Trophoblast cell (in vitro differentiated cells and primary cell): ENCODE results near the gene MAP4K4.

ENCODE experiments used
- DNase-seq, 2 donors: peaks; one replicate each; pipeline ENCODE4 v3.0.0-alpha.2; 2016
- H2AFZ ChIP-seq: 2 replicates; pipeline ENCODE4 v1.6.1; 2013; ENCODE audit warnings: low read length, moderate library complexity, mild to moderate bottlenecking; ENCODE audit not compliant: insufficient read depth, poor library complexity
- H2AK5ac ChIP-seq: 2 replicates; pipeline ENCODE4 v1.6.1; 2013; ENCODE audit warnings: mild to moderate bottlenecking, low read length
- H2BK120ac ChIP-seq: 2 replicates; pipeline ENCODE4 v1.6.1; 2013; ENCODE audit warnings: low read length, mild to moderate bottlenecking, moderate library complexity; ENCODE audit not compliant: insufficient read depth, poor library complexity
- H2BK12ac ChIP-seq: 2 replicates; pipeline ENCODE4 v1.6.1; 2013; ENCODE audit warnings: mild to moderate bottlenecking, low read length, moderate library complexity
- H2BK5ac ChIP-seq: 2 replicates; pipeline ENCODE4 v1.6.1; 2013; ENCODE audit warnings: low read length, low read depth, moderate library complexity, mild to moderate bottlenecking; ENCODE audit not compliant: poor library complexity
- H3K14ac ChIP-seq: 2 replicates; pipeline ENCODE4 v1.6.1; 2013; ENCODE audit warnings: mild to moderate bottlenecking, low read length
- H3K18ac ChIP-seq: 2 replicates; pipeline ENCODE4 v1.6.1; 2013; ENCODE audit warnings: mild to moderate bottlenecking, low read length
- H3K23ac ChIP-seq: 2 replicates; pipeline ENCODE4 v1.6.1; 2013; ENCODE audit warnings: low read length
- H3K27ac ChIP-seq: 2 replicates; pipeline ENCODE4 v1.5.1; 2013; ENCODE audit warnings: low read depth, mild to moderate bottlenecking, inconsistent platforms, low read length, moderate library complexity
- H3K27me3 ChIP-seq: 2 replicates; pipeline ENCODE4 v1.6.1; 2013; ENCODE audit warnings: inconsistent platforms, mild to moderate bottlenecking, low read length, moderate library complexity; ENCODE audit not compliant: insufficient read depth
- H3K36me3 ChIP-seq, 2 experiments: 1 replicate in 1 of 2; 2 replicates in 1 of 2; pipeline ENCODE4 v1.6.1; 2013; ENCODE audit warnings: low read length in 2 of 2, mild to moderate bottlenecking in 2 of 2, moderate library complexity in 1 of 2; ENCODE audit not compliant: insufficient read depth in 2 of 2, control insufficient read depth in 1 of 2
- H3K4ac ChIP-seq: 2 replicates; pipeline ENCODE4 v1.6.1; 2013; ENCODE audit warnings: low read depth, mild to moderate bottlenecking, low read length, moderate library complexity
- H3K4me1 ChIP-seq, 2 experiments: 1 replicate in 1 of 2; 2 replicates in 1 of 2; pipeline ENCODE4 v1.6.1; 2013; ENCODE audit warnings: low read length in 2 of 2, mild to moderate bottlenecking in 2 of 2, moderate library complexity in 1 of 2; ENCODE audit not compliant: insufficient read depth in 2 of 2, control insufficient read depth in 1 of 2
- H3K4me2 ChIP-seq: 2 replicates; pipeline ENCODE4 v1.6.1; 2013; ENCODE audit warnings: inconsistent platforms, mild to moderate bottlenecking, low read length, moderate library complexity
- H3K4me3 ChIP-seq: 2 replicates; pipeline ENCODE4 v1.5.1; 2013; ENCODE audit warnings: mild to moderate bottlenecking, low read depth, low read length, inconsistent platforms
- H3K79me1 ChIP-seq: one replicate; pipeline ENCODE4 v1.6.1; 2013; ENCODE audit warnings: low read length
- H3K79me2 ChIP-seq: 2 replicates; pipeline ENCODE4 v1.6.1; 2013; ENCODE audit warnings: low read length, mild to moderate bottlenecking; ENCODE audit not compliant: control insufficient read depth, insufficient read depth, poor library complexity
- H3K9ac ChIP-seq: 2 replicates; pipeline ENCODE4 v1.6.1; 2013; ENCODE audit warnings: mild to moderate bottlenecking, low read length
- H3K9me3 ChIP-seq: 2 replicates; pipeline ENCODE4 v1.6.1; 2013; ENCODE audit warnings: low read depth, mild to moderate bottlenecking, control low read depth, inconsistent platforms, low read length; ENCODE audit not compliant: insufficient read depth
- H4K12ac ChIP-seq: 2 replicates; pipeline ENCODE4 v1.6.1; 2013; ENCODE audit warnings: low read depth, mild to moderate bottlenecking, low read length, moderate library complexity
- H4K8ac ChIP-seq: 2 replicates; pipeline ENCODE4 v1.6.1; 2013; ENCODE audit warnings: low read depth, mild to moderate bottlenecking, low read length, moderate library complexity
- H4K91ac ChIP-seq: one replicate; pipeline ENCODE4 v1.6.1; 2013; ENCODE audit warnings: low read depth, mild to moderate bottlenecking, low read length, moderate library complexity
- WGBS: extraction: QIAGEN DNeasy Blood & Tissue Kit; methylation state at CpG from one replicate; pipeline ENCODE4 v1.1.7; 2013; ENCODE audit warnings: missing lambda C conversion rate; ENCODE audit not compliant: insufficient read length, insufficient coverage; ENCODE audit errors: extremely low coverage; 5-methylcytosine and 5-hydroxymethylcytosine counted together

Gene MAP4K4

GRCh38 chr2:101893681-101894381 is 196.3 kb downstream of the MAP4K4 start:
- H2BK120ac ChIP-seq, result no peak overlapping the region
- H3K18ac ChIP-seq, result no peak overlapping the region
- no peak overlapping the region for H4K91ac ChIP-seq
- no peak overlapping the region for H3K23ac ChIP-seq
- no peak overlapping the region for H2AK5ac ChIP-seq
- no peak overlapping the region for H2AFZ ChIP-seq
- no peak overlapping the region for H3K9ac ChIP-seq
- H2BK12ac ChIP-seq, result no peak overlapping the region
- no peak overlapping the region for H3K14ac ChIP-seq
- no peak overlapping the region for H3K4ac ChIP-seq
- no CpG with 5 or more reads among the region's 9 CpGs for WGBS
- H3K27me3 ChIP-seq, result no peaks in the 10 kb centered on the region
- no peak overlapping the region for H4K8ac ChIP-seq
- no peaks in the 10 kb centered on the region for H3K79me1 ChIP-seq
- H2BK5ac ChIP-seq, result no peak overlapping the region
- no peak for DNase-seq
- peaks cover 22 to 49% of the 10 kb centered on the region in 2 experiments for H3K36me3 ChIP-seq
- H4K12ac ChIP-seq, result no peak overlapping the region
- H3K4me2 ChIP-seq, result no peak overlapping the region
- no peaks in the 10 kb centered on the region for H3K9me3 ChIP-seq
- no peak overlapping the region for H3K4me3 ChIP-seq
- no peak overlapping the region for H3K27ac ChIP-seq
- H3K79me2 ChIP-seq, result no peaks in the 10 kb centered on the region
- H3K4me1 ChIP-seq, result no peaks in the 10 kb centered on the region

GRCh38 chr2:101895039-101895438 is 197.5 kb downstream of the MAP4K4 start:
- Histone ChIP-seq H4K12ac (no peak overlapping the region), H3K79me1 (no peaks in the 10 kb centered on the region), H2AFZ (no peak overlapping the region), H3K23ac (no peak overlapping the region), H3K4me2 (no peak overlapping the region), H2BK12ac (no peak overlapping the region), H3K4me1 (no peaks in the 10 kb centered on the region), H3K9ac (no peak overlapping the region), H4K8ac (no peak overlapping the region), H2BK5ac (no peak overlapping the region), H4K91ac (no peak overlapping the region), H3K4me3 (no peak overlapping the region), H3K79me2 (no peaks in the 10 kb centered on the region), H3K27me3 (no peaks in the 10 kb centered on the region), H3K36me3 (peaks cover 19 to 42% of the 10 kb centered on the region in 2 experiments), H2AK5ac (no peak overlapping the region), H3K18ac (no peak overlapping the region), H3K27ac (no peak overlapping the region), H3K14ac (no peak overlapping the region), H2BK120ac (no peak overlapping the region), H3K9me3 (no peaks in the 10 kb centered on the region), H3K4ac (no peak overlapping the region)
- no CpG with 5 or more reads among the region's 7 CpGs for WGBS
- no peak for DNase-seq

GRCh38 chr2:101895819-101896322 is 198.4 kb downstream of the MAP4K4 start:
- Histone ChIP-seq H3K18ac (no peak overlapping the region), H3K36me3 (peaks cover 13 to 41% of the 10 kb centered on the region in 2 experiments), H3K4me1 (no peaks in the 10 kb centered on the region), H2AK5ac (no peak overlapping the region), H2BK5ac (no peak overlapping the region), H2BK120ac (no peak overlapping the region), H2BK12ac (no peak overlapping the region), H3K27ac (no peak overlapping the region), H3K79me1 (no peaks in the 10 kb centered on the region), H3K23ac (no peak overlapping the region), H3K4me3 (no peak overlapping the region), H3K79me2 (no peaks in the 10 kb centered on the region), H3K4me2 (no peak overlapping the region), H4K12ac (no peak overlapping the region), H2AFZ (no peak overlapping the region), H4K8ac (no peak overlapping the region), H3K9ac (no peak overlapping the region), H4K91ac (no peak overlapping the region), H3K4ac (no peak overlapping the region), H3K9me3 (no peaks in the 10 kb centered on the region), H3K14ac (no peak overlapping the region), H3K27me3 (no peaks in the 10 kb centered on the region)
- WGBS, result no CpG with 5 or more reads among the region's 2 CpGs
- DNase-seq, result no peak

- Histone ChIP-seq H3K79me1 (no peaks in the 10 kb centered on the region), H3K23ac (no peak overlapping the region), H4K12ac (no peak overlapping the region), H3K4ac (no peak overlapping the region), H3K79me2 (no peaks in the 10 kb centered on the region), H4K91ac (no peak overlapping the region), H2BK120ac (no peak overlapping the region), H2BK12ac (no peak overlapping the region), H3K4me3 (no peak overlapping the region), H3K18ac (no peak overlapping the region), H2AFZ (no peak overlapping the region), H3K9ac (no peak overlapping the region), H3K4me2 (no peak overlapping the region), H2BK5ac (no peak overlapping the region), H3K27me3 (no peaks in the 10 kb centered on the region), H4K8ac (no peak overlapping the region), H3K9me3 (peaks cover 2% of the 10 kb centered on the region), H3K4me1 (no peaks in the 10 kb centered on the region), H3K27ac (no peak overlapping the region), H2AK5ac (no peak overlapping the region), H3K36me3 (peaks cover 8 to 34% of the 10 kb centered on the region in 2 experiments), H3K14ac (no peak overlapping the region)
- DNase-seq, result no peak
- WGBS, result no CpG with 5 or more reads among the region's 1 CpG
Measured at GRCh38 chr2:101897301-101897700, 199.8 kb downstream of the MAP4K4 start.
